ENCODE results near the gene CCNI2. TPM values are rescaled to one million over a fixed set of nuclear protein-coding genes. Genes with fewer than 3 reads are reported as not detected.
A peak's percentile ranks its signal among the peaks of the same experiment; 100 is the strongest.

Gene CCNI2
- total and polyA plus RNA-seq, 9 of the 15 experiments (the other 6 are each of a cell fraction or from before 2014, with no cell fraction given), result 0.05 to 1.7 (median 0.81) TPM; not detected in 5

DNA sequence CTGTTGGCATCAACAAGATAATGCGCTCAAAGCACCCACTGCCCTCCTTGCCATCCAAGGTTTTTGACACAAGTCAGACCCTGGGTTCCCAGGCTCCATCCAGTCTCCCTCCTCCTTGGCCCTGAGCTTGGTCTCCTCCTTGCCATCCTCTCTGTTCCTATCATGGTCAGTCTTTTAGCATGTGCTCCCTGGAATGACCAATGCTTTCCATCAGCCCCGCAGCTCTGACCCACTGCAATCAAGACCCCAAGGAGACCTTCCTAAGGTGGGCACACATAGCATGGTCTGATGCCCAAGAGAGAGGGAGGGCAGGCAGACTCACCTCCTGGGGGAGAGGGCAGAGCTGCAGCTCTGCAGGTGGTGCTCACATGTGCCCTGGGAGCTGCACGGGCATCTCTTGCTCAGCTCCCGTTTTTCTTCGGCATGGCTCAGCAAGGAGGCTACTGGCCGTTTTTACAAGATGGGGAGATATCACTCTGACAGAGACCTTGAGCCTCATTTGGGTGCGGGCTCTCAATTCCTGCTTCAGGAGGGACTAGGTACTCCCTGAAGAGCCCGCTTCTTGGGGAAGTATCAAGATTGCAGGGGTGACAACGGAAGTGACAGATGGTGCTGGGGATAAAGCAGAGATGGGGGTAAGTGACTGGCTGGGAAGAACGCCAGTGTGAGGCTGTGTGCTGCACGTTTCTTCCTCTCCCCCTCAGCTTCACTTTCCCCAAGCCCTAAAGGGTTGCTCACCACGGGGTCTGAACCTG is 26.6 kb downstream of the CCNI2 start (continued):
- TF ChIP-seq ETV6 (IDR thresholded peaks at IDR 0.05; ENCODE audit: borderline replicate concordance in 1 of 2, low read depth in 2 of 2, low read length in 1 of 2), result peak; percentile 66 to 95; a peak in 3 of 4 replicates
- no peak for TF ChIP-seq ETV6 (CRISPR knock-in tag; IDR thresholded peaks at IDR 0.05; ENCODE audit: borderline replicate concordance)
- TF ChIP-seq CBFA2T3 (IDR thresholded peaks at IDR 0.05), result peak; percentile 71
- TF ChIP-seq TAF9B (IDR thresholded peaks at IDR 0.05; ENCODE audit: partially characterized antibody), result no peak
- TF ChIP-seq GATA2 (CRISPR knock-in tag; IDR thresholded peaks at IDR 0.05), result peak; percentile 79
- peak; percentile 53 for TF ChIP-seq NFIC (IDR thresholded peaks at IDR 0.05)
- 0 out of 2 replicates have a peak, but pooled peaks have one; percentile 4 for TF ChIP-seq SPI1 (IDR thresholded peaks at IDR 0.05; ENCODE audit: borderline replicate concordance, low read depth, low read length)
- TF ChIP-seq E2F6 (IDR thresholded peaks at IDR 0.05; ENCODE audit: borderline replicate concordance in 1 of 2, extremely low read depth in 1 of 2, insufficient read depth in 1 of 2, insufficient read length in 1 of 2, low read depth in 1 of 2, low read length in 1 of 2, poor library complexity in 1 of 2, severe bottlenecking in 1 of 2), result peak in 1 of 2 experiments; percentile 28
- TF ChIP-seq ARID1B (IDR thresholded peaks at IDR 0.05), result peak; percentile 85
- peak; percentile 43; the same call in 1 of the 2 replicates for TF ChIP-seq TAL1 (IDR thresholded peaks at IDR 0.05)
- TF ChIP-seq ETV1 (tag; conservative IDR thresholded peaks at IDR 0.05; ENCODE audit: low read depth), result peak; percentile 78
- TF ChIP-seq TCF3 (CRISPR knock-in tag; IDR thresholded peaks at IDR 0.05), result peak; percentile 68
- TF ChIP-seq ZNF583 (CRISPR knock-in tag; IDR thresholded peaks at IDR 0.05), result 0 out of 2 replicates have a peak, but pooled peaks have one; percentile 6
- peak; percentile 28; the same call in 1 of the 2 replicates for TF ChIP-seq ZNF263 (CRISPR knock-in tag; IDR thresholded peaks at IDR 0.05; ENCODE audit: borderline replicate concordance)
- TF ChIP-seq BRCA1 (IDR thresholded peaks at IDR 0.05), result no peak
- no peak for TF ChIP-seq BRCA1 (CRISPR knock-in tag; IDR thresholded peaks at IDR 0.05)
- TF ChIP-seq MTA3 (IDR thresholded peaks at IDR 0.05; ENCODE audit: borderline replicate concordance), result peak; percentile 40; the same call in 1 of the 2 replicates
- peak; percentile 61 for TF ChIP-seq TEAD4 (IDR thresholded peaks at IDR 0.05; ENCODE audit: low read length)
- no peak for TF ChIP-seq TEAD4 (CRISPR knock-in tag; IDR thresholded peaks at IDR 0.05; ENCODE audit: borderline replicate concordance)
- no peak for TF ChIP-seq SNRNP70 (optimal IDR thresholded peaks at IDR 0.05; ENCODE audit: low read depth, low read length)
- peak; percentile 55; the same call in 1 of the 2 replicates for TF ChIP-seq EP300 (IDR thresholded peaks at IDR 0.05; ENCODE audit: low read length)
- TF ChIP-seq NR2C2 (CRISPR knock-in tag; IDR thresholded peaks at IDR 0.05), result 0 out of 2 replicates have a peak, but pooled peaks have one; percentile 14
- no peak for TF ChIP-seq NR2C2 (tag; IDR thresholded peaks at IDR 0.05)
- peak; percentile 67 for TF ChIP-seq SMARCE1 (IDR thresholded peaks at IDR 0.05)
- peak; percentile 66 for TF ChIP-seq CXXC5 (CRISPR knock-in tag; IDR thresholded peaks at IDR 0.05)
- peak; percentile 45 for TF ChIP-seq MTA2 (IDR thresholded peaks at IDR 0.05; ENCODE audit: low read depth)
- TF ChIP-seq GABPA (tag; conservative IDR thresholded peaks at IDR 0.05; ENCODE audit: low read depth), result peak; percentile 28; the same call in 1 of the 2 replicates
- 0 out of 2 replicates have a peak, but pooled peaks have one; percentile 13 for TF ChIP-seq MYNN (IDR thresholded peaks at IDR 0.05)
- TF ChIP-seq MYNN (CRISPR knock-in tag; IDR thresholded peaks at IDR 0.05), result no peak
- peak in 1 of 2 experiments; percentile 25; a peak in 1 of 4 replicates for TF ChIP-seq RCOR1 (IDR thresholded peaks at IDR 0.05; ENCODE audit: borderline replicate concordance in 1 of 2, low read depth in 2 of 2, low read length in 2 of 2)

Measured in K562 (cell line).